GM12873 (cell line): ENCODE data around the gene SYT1.

Experiments used
- CTCF ChIP-seq: IDR thresholded peaks from 2 replicates; pipeline ENCODE4 v1.5.1; 2012; ENCODE audit warnings: low read depth, mild to moderate bottlenecking, moderate library complexity, low read length, control low read depth; ENCODE audit not compliant: insufficient read depth; ENCODE audit errors: missing control alignments

The SYT1 gene

GRCh38 chr12:79186506-79186905, 321.9 kb downstream of the SYT1 start:
- TF ChIP-seq CTCF = no peak

GRCh38 chr12:79187032-79187431, 322.5 kb downstream of the SYT1 start:
- TF ChIP-seq CTCF = no peak

GRCh38 chr12:79191391-79191790, 326.8 kb downstream of the SYT1 start:
- TF ChIP-seq CTCF = no peak

- TF ChIP-seq CTCF = no peak
Measured at GRCh38 chr12:79194595-79194994, 330.0 kb downstream of the SYT1 start.

GRCh38 chr12:79199166-79199565, 334.6 kb downstream of the SYT1 start:
- no peak for TF ChIP-seq CTCF

- TF ChIP-seq CTCF = no peak
Measured at GRCh38 chr12:79200176-79200575, 335.6 kb downstream of the SYT1 start.

GRCh38 chr12:79203058-79203647, 338.6 kb downstream of the SYT1 start:
- no peak for TF ChIP-seq CTCF
